ENCODE measurements around the gene PLXNA2. TPM values are rescaled to one million over a fixed set of nuclear protein-coding genes. Genes with fewer than 3 reads are reported as not detected.

The PLXNA2 gene
- total RNA-seq, 2 experiments from 2014 or later, result 0.08 TPM; not detected in 1

- H3K27ac Mint-ChIP-seq, result no peak overlapping the region
- H3K27me3 Mint-ChIP-seq, result no peaks in the 10 kb centered on the region
- no peaks in the 10 kb centered on the region for H3K36me3 Mint-ChIP-seq
- no peak for DNase-seq
- H3K9me3 Mint-ChIP-seq, result no peaks in the 10 kb centered on the region
- H3K4me3 Mint-ChIP-seq, result no peak overlapping the region
- H3K4me1 Mint-ChIP-seq, result no peaks in the 10 kb centered on the region
Observed at GRCh38 chr1:208010487-208011071, 233.6 kb downstream of the PLXNA2 start.

GRCh38 chr1:208009706-208010444 is 234.3 kb downstream of the PLXNA2 start:
- H3K4me3 Mint-ChIP-seq, result no peak overlapping the region
- H3K4me1 Mint-ChIP-seq, result no peaks in the 10 kb centered on the region
- no peaks in the 10 kb centered on the region for H3K36me3 Mint-ChIP-seq
- no peak for DNase-seq
- H3K9me3 Mint-ChIP-seq, result no peaks in the 10 kb centered on the region
- H3K27me3 Mint-ChIP-seq, result no peaks in the 10 kb centered on the region
- H3K27ac Mint-ChIP-seq, result no peak overlapping the region

GRCh38 chr1:208009303-208009702 is 234.9 kb downstream of the PLXNA2 start:
- Mint-ChIP-seq H3K4me1 (no peaks in the 10 kb centered on the region), H3K27me3 (no peaks in the 10 kb centered on the region), H3K36me3 (no peaks in the 10 kb centered on the region), H3K9me3 (no peaks in the 10 kb centered on the region), H3K4me3 (no peak overlapping the region), H3K27ac (no peak overlapping the region)
- DNase-seq, result no peak

GRCh38 chr1:208008534-208008933 is 235.7 kb downstream of the PLXNA2 start:
- no peak overlapping the region for H3K27ac Mint-ChIP-seq

GRCh38 chr1:208007938-208008342 is 236.2 kb downstream of the PLXNA2 start:
- no peaks in the 10 kb centered on the region for H3K36me3 Mint-ChIP-seq
- H3K27ac Mint-ChIP-seq, result no peak overlapping the region
- H3K4me3 Mint-ChIP-seq, result no peak overlapping the region
- no peaks in the 10 kb centered on the region for H3K27me3 Mint-ChIP-seq
- DNase-seq, result no peak
- no peaks in the 10 kb centered on the region for H3K4me1 Mint-ChIP-seq
- no peaks in the 10 kb centered on the region for H3K9me3 Mint-ChIP-seq

More at GRCh38 chr1:208008534-208008933, 235.7 kb downstream of the PLXNA2 start:
- Mint-ChIP-seq H3K27me3 (no peaks in the 10 kb centered on the region), H3K36me3 (no peaks in the 10 kb centered on the region), H3K4me1 (no peaks in the 10 kb centered on the region), H3K9me3 (no peaks in the 10 kb centered on the region), H3K4me3 (no peak overlapping the region)
- no peak for DNase-seq

- no peak for DNase-seq
- H3K36me3 Mint-ChIP-seq, result no peaks in the 10 kb centered on the region
- no peak overlapping the region for H3K27ac Mint-ChIP-seq
- H3K9me3 Mint-ChIP-seq, result no peaks in the 10 kb centered on the region
- no peaks in the 10 kb centered on the region for H3K27me3 Mint-ChIP-seq
- no peaks in the 10 kb centered on the region for H3K4me1 Mint-ChIP-seq
- H3K4me3 Mint-ChIP-seq, result no peak overlapping the region
Observed at GRCh38 chr1:208007319-208007937, 236.8 kb downstream of the PLXNA2 start.

- no peaks in the 10 kb centered on the region for H3K4me1 Mint-ChIP-seq
- no peak for DNase-seq
- H3K27me3 Mint-ChIP-seq, result no peaks in the 10 kb centered on the region
- H3K27ac Mint-ChIP-seq, result no peak overlapping the region
- no peaks in the 10 kb centered on the region for H3K36me3 Mint-ChIP-seq
- H3K9me3 Mint-ChIP-seq, result no peaks in the 10 kb centered on the region
- no peak overlapping the region for H3K4me3 Mint-ChIP-seq
Observed at GRCh38 chr1:208006258-208006920, 237.8 kb downstream of the PLXNA2 start.

- DNase-seq, result no peak
- Mint-ChIP-seq H3K9me3 (no peaks in the 10 kb centered on the region), H3K4me3 (no peak overlapping the region), H3K4me1 (no peaks in the 10 kb centered on the region), H3K27ac (no peak overlapping the region), H3K27me3 (no peaks in the 10 kb centered on the region), H3K36me3 (no peaks in the 10 kb centered on the region)
Observed at GRCh38 chr1:208004851-208005250, 239.3 kb downstream of the PLXNA2 start.

GRCh38 chr1:208003241-208003640 is 240.9 kb downstream of the PLXNA2 start:
- H3K4me1 Mint-ChIP-seq, result no peaks in the 10 kb centered on the region
- no peaks in the 10 kb centered on the region for H3K36me3 Mint-ChIP-seq
- no peak overlapping the region for H3K27ac Mint-ChIP-seq
- H3K9me3 Mint-ChIP-seq, result no peaks in the 10 kb centered on the region
- H3K4me3 Mint-ChIP-seq, result no peak overlapping the region
- DNase-seq, result no peak
- H3K27me3 Mint-ChIP-seq, result no peaks in the 10 kb centered on the region

GRCh38 chr1:208002672-208003071 is 241.5 kb downstream of the PLXNA2 start:
- H3K27me3 Mint-ChIP-seq, result no peaks in the 10 kb centered on the region
- no peaks in the 10 kb centered on the region for H3K9me3 Mint-ChIP-seq
- DNase-seq, result no peak
- H3K4me1 Mint-ChIP-seq, result no peaks in the 10 kb centered on the region
- no peak overlapping the region for H3K27ac Mint-ChIP-seq
- H3K4me3 Mint-ChIP-seq, result no peak overlapping the region
- H3K36me3 Mint-ChIP-seq, result no peaks in the 10 kb centered on the region

GRCh38 chr1:208002078-208002477 is 242.1 kb downstream of the PLXNA2 start:
- H3K4me3 Mint-ChIP-seq, result no peak overlapping the region
- no peak overlapping the region for H3K27ac Mint-ChIP-seq
- no peak for DNase-seq
- H3K4me1 Mint-ChIP-seq, result no peaks in the 10 kb centered on the region
- no peaks in the 10 kb centered on the region for H3K9me3 Mint-ChIP-seq
- no peaks in the 10 kb centered on the region for H3K27me3 Mint-ChIP-seq
- H3K36me3 Mint-ChIP-seq, result no peaks in the 10 kb centered on the region

GRCh38 chr1:208000504-208000903 is 243.7 kb downstream of the PLXNA2 start:
- no peak overlapping the region for H3K27ac Mint-ChIP-seq
- H3K9me3 Mint-ChIP-seq, result no peaks in the 10 kb centered on the region
- no peaks in the 10 kb centered on the region for H3K27me3 Mint-ChIP-seq
- no peak for DNase-seq
- no peaks in the 10 kb centered on the region for H3K36me3 Mint-ChIP-seq
- no peak overlapping the region for H3K4me3 Mint-ChIP-seq
- H3K4me1 Mint-ChIP-seq, result no peaks in the 10 kb centered on the region

GRCh38 chr1:207999972-208000371 is 244.2 kb downstream of the PLXNA2 start:
- Mint-ChIP-seq H3K9me3 (no peaks in the 10 kb centered on the region), H3K4me3 (no peak overlapping the region), H3K27ac (no peak overlapping the region), H3K36me3 (no peaks in the 10 kb centered on the region), H3K4me1 (no peaks in the 10 kb centered on the region), H3K27me3 (no peaks in the 10 kb centered on the region)
- DNase-seq, result no peak

- Mint-ChIP-seq H3K9me3 (no peaks in the 10 kb centered on the region), H3K36me3 (no peaks in the 10 kb centered on the region), H3K4me3 (no peak overlapping the region), H3K27ac (no peak overlapping the region), H3K27me3 (no peaks in the 10 kb centered on the region), H3K4me1 (no peaks in the 10 kb centered on the region)
- DNase-seq, result no peak
Observed at GRCh38 chr1:207999274-207999915, 244.8 kb downstream of the PLXNA2 start.

GRCh38 chr1:207998691-207999090 is 245.5 kb downstream of the PLXNA2 start:
- H3K4me1 Mint-ChIP-seq, result no peaks in the 10 kb centered on the region
- DNase-seq, result no peak
- no peaks in the 10 kb centered on the region for H3K36me3 Mint-ChIP-seq
- no peak overlapping the region for H3K27ac Mint-ChIP-seq
- H3K4me3 Mint-ChIP-seq, result no peak overlapping the region
- peaks cover 1% of the 10 kb centered on the region for H3K27me3 Mint-ChIP-seq
- H3K9me3 Mint-ChIP-seq, result no peaks in the 10 kb centered on the region
